DMS79 treated with DMSO at 0.1 percent for 48 hours (cell line): ENCODE data around the gene GLRA2.

Experiments used
- DNase-seq: peaks from one replicate; lab custom pipeline; 2025; lab: John Stamatoyannopoulos, UW

GLRA2 gene

GRCh38 chrX:14529290-14529989 is at the start of gene GLRA2:
Gene GLRA2, plus strand, starts transcription at chrX:14529536. Its CDS starts 522 bp downstream, at chrX:14530058.
- DNase-seq = no peak

GRCh38 chrX:14489437-14489836 is 39.9 kb upstream of the GLRA2 start:
- no peak for DNase-seq

DNA sequence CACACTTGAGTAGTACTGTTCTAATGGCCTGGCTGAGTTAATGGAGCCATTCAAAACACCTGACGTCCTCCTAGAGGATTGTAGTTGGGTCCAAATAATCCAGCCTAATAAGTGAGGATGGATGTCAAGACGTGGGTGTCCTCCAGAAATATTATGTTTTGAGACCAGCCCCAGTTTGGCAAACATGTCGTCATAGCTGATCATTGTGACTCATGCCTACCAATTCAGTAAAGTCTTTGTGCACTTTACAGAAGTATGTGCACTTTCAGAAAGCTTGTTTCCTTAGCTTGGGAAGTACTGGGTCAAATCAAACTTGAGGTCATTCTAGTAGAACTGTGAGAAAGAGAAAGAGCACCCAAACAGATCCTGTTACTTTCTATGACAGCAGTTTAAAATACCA is 37.6 kb upstream of the GLRA2 start:
- DNase-seq = no peak

DNA sequence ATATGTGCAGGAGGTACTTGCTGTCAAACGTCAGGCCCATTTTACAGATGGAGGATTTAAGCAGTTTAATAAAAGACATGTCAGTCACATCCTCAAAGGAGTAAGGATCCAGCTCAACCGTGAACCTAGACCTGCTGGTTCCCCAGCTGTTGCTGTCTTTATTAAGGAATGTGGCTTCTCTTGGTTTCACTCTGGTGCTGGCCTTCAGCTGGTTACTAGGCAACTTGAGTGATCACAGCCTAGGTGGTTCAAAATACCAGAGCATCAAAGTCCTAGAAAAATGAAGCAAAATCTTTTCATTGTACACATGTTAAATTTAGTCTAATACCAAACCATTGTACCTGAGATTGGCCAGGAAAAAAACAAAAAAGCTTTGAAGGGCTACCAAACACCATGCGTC is 32.7 kb upstream of the GLRA2 start:
- no peak for DNase-seq

GRCh38 chrX:14497184-14497666 is 32.1 kb upstream of the GLRA2 start:
- no peak for DNase-seq

- DNase-seq = peak; percentile 18
Measured at GRCh38 chrX:14501327-14501726, 28.0 kb upstream of the GLRA2 start.

DNA sequence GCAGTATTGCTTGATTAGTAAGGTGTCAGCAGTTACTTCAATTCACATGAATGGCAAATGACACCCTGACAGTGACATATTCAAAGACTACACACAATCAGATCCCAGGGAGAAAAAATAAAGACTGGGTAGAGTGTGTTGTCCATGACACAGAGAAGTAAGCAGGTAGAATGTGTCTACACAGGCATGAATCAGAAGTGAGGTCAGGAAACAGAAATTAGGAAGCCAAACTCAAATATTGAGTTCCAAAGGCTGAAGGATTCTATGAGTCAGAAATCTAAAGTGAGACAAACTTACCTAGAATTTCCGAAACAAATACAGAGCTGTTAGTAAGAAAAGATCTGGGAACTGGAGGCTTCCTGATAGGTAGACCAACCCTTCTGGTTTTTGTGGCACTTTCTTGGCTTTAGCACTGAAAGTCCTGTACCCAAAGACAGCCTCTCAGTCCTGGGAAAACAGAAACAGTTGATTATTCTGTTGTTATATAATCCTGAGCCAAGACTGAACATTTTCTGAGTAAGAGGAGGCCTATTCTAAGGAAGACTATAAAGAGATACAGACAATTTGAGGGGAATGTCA is 24.3 kb upstream of the GLRA2 start:
- no peak for DNase-seq

GRCh38 chrX:14505648-14506047 is 23.7 kb upstream of the GLRA2 start:
- DNase-seq = no peak

DNA sequence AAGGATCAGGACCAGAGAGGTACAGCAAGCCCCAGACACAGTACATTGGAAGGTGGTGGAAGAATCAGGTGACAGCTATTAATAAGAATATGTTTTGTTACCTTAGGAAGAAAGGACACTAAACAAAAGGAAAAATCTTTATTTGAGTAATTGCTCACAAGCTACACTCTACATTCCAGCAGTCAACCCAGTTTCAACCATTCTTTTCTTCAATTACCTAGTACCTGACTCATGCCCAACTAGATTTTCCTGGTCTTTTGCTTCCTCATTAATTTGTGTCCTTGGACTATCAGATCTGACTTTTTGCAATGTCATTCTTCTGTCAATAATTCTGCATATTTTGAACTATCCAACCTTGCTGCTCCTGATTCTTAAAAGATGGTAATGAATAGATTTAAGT is 22.5 kb upstream of the GLRA2 start:
- DNase-seq = no peak

DNA sequence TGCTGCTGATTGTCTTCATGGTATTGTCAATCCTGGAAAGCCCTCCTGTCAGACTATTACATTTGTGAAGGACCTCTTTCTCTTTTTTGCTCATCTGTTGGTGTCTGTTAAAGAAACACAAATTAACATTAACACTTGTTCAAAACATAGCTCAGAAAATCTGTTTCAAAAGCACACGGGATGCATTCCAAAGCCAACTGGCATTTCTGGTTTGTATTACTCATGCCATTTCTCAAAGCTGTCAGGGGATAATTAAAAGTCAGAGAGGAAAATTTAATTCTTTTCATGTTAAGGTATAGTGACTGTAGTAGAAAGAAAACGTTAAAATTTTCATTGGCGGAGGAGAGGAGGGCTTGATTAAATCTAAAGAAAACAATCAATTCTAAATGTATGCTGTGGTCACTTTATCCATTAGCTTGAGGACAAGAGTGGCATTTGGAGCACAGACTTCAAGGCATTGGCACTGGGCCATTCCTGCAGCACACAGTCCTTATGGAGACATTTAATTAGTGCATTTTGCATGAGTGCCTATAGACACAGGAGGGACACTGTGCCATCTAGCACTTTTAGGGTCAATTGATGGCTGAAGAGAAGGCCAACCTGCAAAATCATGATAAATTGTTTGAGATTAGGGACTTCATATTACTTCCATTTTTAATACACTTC is 21.2 kb upstream of the GLRA2 start:
- DNase-seq = peak; percentile 3

DNA sequence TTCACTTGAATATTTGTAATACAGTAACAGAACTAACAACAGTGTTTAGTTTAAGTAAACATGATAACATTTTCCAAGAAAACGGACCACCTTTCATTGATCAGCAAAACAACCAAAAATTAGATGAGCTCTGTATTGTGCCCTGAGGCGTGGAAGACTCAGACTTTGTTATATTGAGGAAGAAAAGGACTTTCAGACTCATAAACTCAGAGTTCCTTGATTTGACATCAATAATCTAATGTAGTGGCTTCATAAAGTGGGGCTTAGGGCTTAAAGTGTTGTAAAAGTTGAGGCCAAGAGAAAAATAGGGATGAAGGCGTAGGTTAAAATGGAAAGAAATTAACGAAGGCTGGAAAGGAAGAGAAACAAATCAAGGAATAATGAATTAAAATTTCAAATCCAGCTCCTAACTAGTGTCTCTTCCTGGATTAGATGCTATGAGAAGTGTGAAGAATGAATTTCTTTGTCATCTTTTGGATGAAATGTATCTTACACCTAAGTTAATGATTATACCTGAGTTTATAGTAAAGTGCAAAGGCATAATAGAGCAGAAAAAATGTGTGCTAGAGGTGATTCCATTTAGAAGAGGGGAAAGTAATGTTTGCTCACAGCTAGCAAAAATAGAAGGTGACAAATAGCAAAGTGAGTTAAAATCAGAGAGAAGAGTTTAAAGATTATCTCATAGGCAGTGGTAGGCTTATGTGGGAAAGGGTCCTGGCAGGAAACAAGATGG is 19.8 kb upstream of the GLRA2 start:
- DNase-seq = no peak

- peak; percentile 29 for DNase-seq
Measured at GRCh38 chrX:14528629-14529289, 577 bp upstream of the GLRA2 start.

DNA sequence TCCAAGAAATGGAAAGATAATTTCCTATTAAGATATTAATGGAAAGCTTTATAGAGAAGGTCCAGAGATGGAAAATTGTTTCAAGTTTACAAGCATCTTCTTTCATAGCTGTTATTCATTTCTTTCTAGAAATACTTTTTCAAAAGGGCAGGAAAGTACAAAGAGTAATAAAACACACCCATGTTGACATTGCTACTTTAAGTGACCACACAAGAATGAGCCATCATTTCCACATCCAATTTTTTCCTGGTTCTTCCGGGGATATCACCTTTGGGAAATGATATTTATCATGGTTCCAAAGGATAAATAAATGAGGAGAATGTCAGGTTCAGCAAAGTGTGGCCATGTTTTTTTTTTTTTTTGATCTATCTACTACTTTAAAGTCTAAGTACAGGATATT is 4.5 kb downstream of the GLRA2 start:
- DNase-seq = no peak

- no peak for DNase-seq
Measured at GRCh38 chrX:14546190-14546589, 16.9 kb downstream of the GLRA2 start.

- peak; percentile 5 for DNase-seq
Measured at GRCh38 chrX:14554131-14554715, 24.9 kb downstream of the GLRA2 start.

DNA sequence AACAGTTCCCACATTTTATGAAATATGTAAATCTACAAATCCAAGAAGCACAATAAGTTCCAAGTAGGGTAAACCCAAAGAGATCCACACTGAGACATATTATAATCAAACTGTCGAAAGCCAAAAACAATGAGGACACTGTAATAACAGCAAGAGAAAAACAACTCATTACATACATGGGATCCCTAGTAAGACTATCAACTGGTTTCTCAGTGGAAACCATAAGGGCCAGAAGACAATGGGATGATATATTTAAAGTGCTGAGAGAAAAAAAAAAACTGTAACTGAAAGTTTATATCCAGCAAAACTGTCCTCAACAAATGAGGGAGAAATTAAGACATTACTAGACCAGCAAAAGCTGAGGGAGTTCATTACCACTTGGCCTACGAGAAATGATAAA is 34.7 kb downstream of the GLRA2 start:
- DNase-seq = no peak

DNA sequence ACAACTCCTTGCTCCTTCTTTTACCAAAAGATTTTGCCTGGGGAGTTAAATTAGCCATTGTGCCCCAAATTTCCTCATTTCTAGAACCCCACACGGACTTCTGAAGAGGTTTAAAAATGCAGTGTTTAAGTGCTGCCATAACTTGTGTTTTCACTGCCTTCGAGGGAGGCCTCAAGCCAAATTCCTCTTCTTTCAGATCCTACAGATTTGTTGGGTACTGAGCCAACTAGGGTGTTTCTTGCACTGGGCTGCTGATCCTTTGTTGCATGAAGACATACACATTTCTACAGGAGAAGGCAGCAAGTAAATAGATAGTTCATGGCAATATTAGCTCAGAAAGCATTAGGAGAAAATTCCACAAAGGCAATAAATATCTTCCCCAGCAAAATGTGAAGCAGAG is 43.8 kb downstream of the GLRA2 start:
- DNase-seq = no peak

- DNase-seq = no peak
Measured at GRCh38 chrX:14581081-14581480, 51.7 kb downstream of the GLRA2 start.

GRCh38 chrX:14584548-14584947 is 55.2 kb downstream of the GLRA2 start:
- DNase-seq = no peak

DNA sequence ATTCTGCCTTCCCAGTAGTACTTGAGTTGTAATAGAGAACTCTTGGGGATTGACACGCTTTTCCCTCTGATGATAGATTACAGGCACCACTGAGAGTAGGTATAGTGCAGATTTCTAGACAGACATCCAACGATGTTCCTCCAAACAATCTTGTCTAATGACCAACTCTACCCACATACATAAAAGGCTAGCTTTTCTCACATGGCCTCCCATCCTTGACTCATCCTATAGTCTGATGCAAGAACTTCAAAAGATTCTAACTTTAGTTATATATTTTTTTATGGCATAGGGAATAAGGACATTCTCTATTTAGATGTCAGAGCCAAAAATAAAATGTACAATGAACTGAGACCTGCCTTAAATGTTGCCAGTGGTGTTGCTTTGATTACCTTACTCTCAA is 60.9 kb downstream of the GLRA2 start:
- DNase-seq = no peak

DNA sequence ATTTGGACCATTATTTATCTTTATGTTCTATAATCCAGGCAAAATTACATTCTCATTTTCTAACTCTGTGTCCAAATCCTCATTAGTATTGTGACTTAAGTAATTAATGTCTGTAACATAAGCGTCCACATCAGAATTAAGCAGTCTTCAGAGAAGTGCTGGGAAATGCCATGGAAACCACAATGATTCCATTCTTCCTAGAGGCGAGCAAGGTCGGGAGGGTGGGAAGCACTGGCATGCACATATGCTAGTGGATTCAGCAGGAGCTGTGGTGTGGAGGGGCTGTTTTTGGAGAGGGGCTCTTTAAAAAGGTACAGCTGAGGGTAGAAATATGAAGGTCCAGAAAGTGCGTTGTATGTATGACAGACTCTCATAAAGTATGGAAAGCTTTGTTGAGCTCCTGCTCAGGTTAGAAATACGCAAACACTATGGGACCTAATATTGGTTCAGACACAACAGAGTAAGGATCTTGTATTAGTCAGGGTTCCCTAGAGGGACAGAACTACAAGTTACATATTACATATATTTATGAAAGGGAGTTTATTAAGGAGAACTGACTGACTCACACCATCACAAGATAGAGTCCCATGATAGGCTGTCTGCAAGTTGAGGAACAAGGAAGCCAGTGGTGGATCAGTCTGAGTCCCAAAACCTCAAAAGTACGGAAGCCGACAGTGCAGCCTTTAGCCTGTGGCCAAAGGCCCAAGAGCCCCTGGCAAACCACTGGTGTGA is 61.5 kb downstream of the GLRA2 start:
- DNase-seq = no peak
